HG03139 (cell line): Measurements from ENCODE around the gene DCTN4.
"Not testable (repeated sequence)": the region's sequence is repeated elsewhere in the genome, so short reads cannot be mapped to it uniquely, and the experiment has no call there.

Experiments used
- ATAC-seq: cut with Tn5 transposase; IDR thresholded peaks from one replicate; pipeline ENCODE4 v1.9.1; 2021; ENCODE audit not compliant: unreplicated experiment

DCTN4 gene

GRCh38 chr5:150778517-150779396 lies 19.9 kb upstream of the DCTN4 start, which contains the start of gene SMIM3:
TSS of gene SMIM3 (plus strand) at chr5:150778757. CDS start at chr5:150795441, 16,684 bp downstream.
- ATAC-seq = no peak

GRCh38 chr5:150778088-150778516 lies 19.3 kb upstream of the DCTN4 start:
- no peak for ATAC-seq

GRCh38 chr5:150777685-150778084 lies 18.9 kb upstream of the DCTN4 start:
- ATAC-seq = no peak

- no peak for ATAC-seq
Observed at GRCh38 chr5:150774145-150774544, 15.3 kb upstream of the DCTN4 start.

- ATAC-seq = no peak
Observed at GRCh38 chr5:150771034-150771795, 12.4 kb upstream of the DCTN4 start.

- no peak for ATAC-seq
Observed at GRCh38 chr5:150766251-150766650, 7.4 kb upstream of the DCTN4 start.

GRCh38 chr5:150765799-150766169 lies 7.0 kb upstream of the DCTN4 start:
- ATAC-seq = no peak

- ATAC-seq = no peak
Observed at GRCh38 chr5:150765011-150765798, 6.4 kb upstream of the DCTN4 start.

- ATAC-seq = no peak
Observed at GRCh38 chr5:150764530-150764929, 5.7 kb upstream of the DCTN4 start.

- no peak for ATAC-seq
Observed at GRCh38 chr5:150763023-150763769, 4.4 kb upstream of the DCTN4 start.

- no peak for ATAC-seq
Observed at GRCh38 chr5:150762211-150762610, 3.4 kb upstream of the DCTN4 start.

GRCh38 chr5:150759334-150759583 lies 442 bp upstream of the DCTN4 start:
- no peak for ATAC-seq

- ATAC-seq = peak; percentile 4
Observed at GRCh38 chr5:150758203-150758530, 650 bp downstream of the DCTN4 start.

GRCh38 chr5:150757087-150757649 lies 1.6 kb downstream of the DCTN4 start:
- no peak for ATAC-seq

- ATAC-seq = no peak
Observed at GRCh38 chr5:150753863-150754262, 5.0 kb downstream of the DCTN4 start.

- no peak for ATAC-seq
Observed at GRCh38 chr5:150753463-150753862, 5.4 kb downstream of the DCTN4 start.

- ATAC-seq = no peak
Observed at GRCh38 chr5:150751096-150751891, 7.5 kb downstream of the DCTN4 start.

GRCh38 chr5:150750469-150750868 lies 8.3 kb downstream of the DCTN4 start:
- ATAC-seq = no peak

GRCh38 chr5:150743142-150743488 lies 15.7 kb downstream of the DCTN4 start:
- not testable (repeated sequence) for ATAC-seq
